Activated T-cell treated with anti-CD3 and anti-CD28 coated beads, Interleukin-2, amount 50 U/mL, for 1 hour (primary cell): ENCODE measurements around the gene GLT1D1.
"Not testable (repeated sequence)": the region's sequence is repeated elsewhere in the genome, so short reads cannot be mapped to it uniquely, and the experiment has no call there.

ENCODE experiments used
- DNase-seq: peaks from one replicate; pipeline ENCODE4 v3.0.0-alpha.2; 2020

Gene GLT1D1

DNA sequence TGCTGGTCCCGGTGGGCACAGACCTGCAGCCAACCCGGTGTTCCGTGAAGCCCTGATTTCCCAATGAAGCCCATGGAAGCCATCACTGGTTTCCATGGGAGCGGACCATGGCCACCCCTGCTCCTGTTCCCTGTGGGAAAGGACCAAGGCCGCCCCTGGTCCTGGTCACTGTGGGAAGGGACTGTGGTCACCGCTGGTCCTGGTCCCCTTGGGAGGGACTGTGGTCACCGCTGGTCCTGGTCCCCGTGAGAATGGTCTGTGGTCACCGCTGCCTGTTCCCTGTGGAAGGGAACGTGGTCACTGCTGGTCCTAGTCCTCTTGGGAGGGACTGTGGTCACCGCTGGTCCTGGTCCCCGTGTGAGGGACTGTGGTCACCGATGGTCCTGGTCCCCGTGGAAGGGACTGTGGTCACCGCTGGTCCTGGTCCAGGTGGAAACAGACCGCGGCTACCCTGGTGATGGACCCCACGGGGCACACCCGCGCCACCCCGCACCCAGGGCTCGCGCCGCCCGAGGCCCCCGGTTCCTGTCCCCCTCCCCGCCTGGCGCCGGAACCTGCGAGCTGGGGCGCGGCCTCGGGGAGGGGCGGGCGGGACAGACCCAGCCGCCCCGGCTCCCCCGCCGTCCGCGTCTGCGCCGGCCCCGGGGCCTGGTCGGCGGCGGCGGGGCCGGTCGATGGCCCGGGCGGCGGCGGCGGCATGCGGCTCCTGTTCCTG, at the start of gene GLT1D1:
Gene GLT1D1, plus strand, starts transcription at position 594 of the 715 bp plus-strand sequence. Its CDS starts 104 bp downstream, at position 698.
- DNase-seq: no peak

DNA sequence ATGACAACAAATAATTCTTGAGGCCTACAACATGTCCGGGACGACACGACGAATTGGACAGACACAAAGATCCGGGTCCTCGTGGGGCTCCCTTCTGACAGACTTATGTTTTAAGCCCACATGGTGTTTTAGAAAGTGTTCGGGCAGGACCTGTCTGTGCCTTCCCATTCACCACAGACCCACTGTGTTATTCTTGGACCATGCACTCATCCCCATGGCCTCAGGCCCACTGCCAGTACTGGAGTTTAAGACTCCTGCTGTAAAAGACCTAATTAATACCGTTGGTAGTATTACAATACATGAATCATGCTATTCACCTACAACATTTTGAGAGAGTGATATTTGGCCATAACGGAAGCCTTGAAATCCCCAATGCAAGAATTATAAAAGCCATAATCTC, 49.5 kb upstream of the GLT1D1 start:
- no peak for DNase-seq

DNA sequence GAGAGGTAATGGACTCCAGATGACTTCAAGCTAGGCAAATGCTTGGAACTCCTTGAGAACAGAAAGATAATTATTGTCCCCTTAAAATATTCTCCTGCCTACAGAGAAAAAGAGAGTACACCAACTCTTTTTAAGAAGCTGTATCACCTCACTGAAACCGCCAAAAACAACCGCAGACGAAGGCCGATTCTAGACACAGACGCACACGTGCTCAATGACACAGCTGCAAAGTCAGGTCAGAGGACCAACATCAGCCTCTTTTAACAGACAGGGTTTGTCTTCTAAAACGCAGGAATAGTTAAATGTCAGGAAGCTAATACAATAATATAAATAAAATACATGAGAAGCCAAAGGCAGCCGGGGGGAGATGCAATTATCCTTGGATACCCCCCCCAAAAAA, 48.5 kb upstream of the GLT1D1 start:
- DNase-seq: no peak

- DNase-seq: not testable (repeated sequence)
Measured at GRCh38 chr12:128805406-128805805, 47.9 kb upstream of the GLT1D1 start.

- DNase-seq: no peak
Measured at GRCh38 chr12:128806573-128806972, 46.7 kb upstream of the GLT1D1 start.

- no peak for DNase-seq
Measured at GRCh38 chr12:128807161-128807724, 46.0 kb upstream of the GLT1D1 start.

DNA sequence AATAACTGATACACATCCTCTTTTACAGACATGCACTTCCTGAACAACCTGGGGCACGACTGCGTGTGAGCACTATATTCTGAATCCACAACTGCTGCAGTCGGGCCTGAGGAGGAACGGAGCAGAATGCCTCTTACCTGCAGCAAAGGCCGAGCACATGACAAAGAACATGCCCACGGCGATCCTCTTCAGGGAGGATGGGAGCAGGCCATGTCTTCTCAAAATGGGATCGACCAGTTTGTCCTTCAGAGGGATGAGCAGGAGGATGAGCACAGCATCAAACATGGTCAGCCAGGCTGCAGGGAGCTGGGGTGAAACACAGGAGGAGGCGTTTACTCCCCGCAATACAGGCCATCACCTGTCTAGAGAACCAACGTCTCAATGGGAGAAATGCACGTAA, 44.6 kb upstream of the GLT1D1 start:
- no peak for DNase-seq

- DNase-seq: no peak
Measured at GRCh38 chr12:128810182-128811127, 42.8 kb upstream of the GLT1D1 start.

- no peak for DNase-seq
Measured at GRCh38 chr12:128811806-128812205, 41.5 kb upstream of the GLT1D1 start.

- no peak for DNase-seq
Measured at GRCh38 chr12:128813392-128813791, 39.9 kb upstream of the GLT1D1 start.

DNA sequence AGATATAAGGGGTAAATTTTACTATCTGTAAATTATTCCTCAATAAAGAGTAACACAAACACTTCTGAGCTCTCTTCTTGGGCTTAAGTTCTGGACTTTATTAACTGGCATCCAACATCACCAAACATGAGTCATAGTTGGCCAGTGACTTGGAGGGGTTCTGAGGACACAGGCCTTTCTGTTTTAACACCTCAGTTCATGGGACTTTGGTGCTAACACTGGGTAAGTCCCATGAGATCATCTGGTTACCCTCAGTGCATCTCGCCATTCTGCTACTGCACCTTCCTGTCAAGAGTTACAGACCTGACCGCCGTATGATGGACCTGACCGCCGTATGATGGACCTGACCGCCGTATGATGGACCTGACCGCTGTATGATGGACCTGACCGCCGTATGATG, 39.4 kb upstream of the GLT1D1 start:
- no peak for DNase-seq

GRCh38 chr12:128814411-128815261, 38.6 kb upstream of the GLT1D1 start:
- no peak for DNase-seq

- no peak for DNase-seq
Measured at GRCh38 chr12:128815779-128816642, 37.3 kb upstream of the GLT1D1 start.

DNA sequence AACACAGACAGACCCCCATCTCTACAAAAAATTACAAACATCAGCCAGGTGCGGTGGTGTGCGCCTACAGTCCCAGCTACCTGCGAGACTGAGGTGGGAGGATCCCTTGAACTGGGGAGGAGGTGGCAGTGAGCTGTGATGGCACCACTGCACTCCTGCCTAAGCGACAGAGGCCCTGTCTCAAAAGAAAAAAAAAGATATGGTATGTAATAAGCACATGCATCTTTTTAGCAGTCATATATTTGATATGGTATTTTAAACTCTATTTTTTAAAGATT, 36.7 kb upstream of the GLT1D1 start:
- no peak for DNase-seq

- DNase-seq: no peak
Measured at GRCh38 chr12:128817111-128818015, 35.9 kb upstream of the GLT1D1 start.

DNA sequence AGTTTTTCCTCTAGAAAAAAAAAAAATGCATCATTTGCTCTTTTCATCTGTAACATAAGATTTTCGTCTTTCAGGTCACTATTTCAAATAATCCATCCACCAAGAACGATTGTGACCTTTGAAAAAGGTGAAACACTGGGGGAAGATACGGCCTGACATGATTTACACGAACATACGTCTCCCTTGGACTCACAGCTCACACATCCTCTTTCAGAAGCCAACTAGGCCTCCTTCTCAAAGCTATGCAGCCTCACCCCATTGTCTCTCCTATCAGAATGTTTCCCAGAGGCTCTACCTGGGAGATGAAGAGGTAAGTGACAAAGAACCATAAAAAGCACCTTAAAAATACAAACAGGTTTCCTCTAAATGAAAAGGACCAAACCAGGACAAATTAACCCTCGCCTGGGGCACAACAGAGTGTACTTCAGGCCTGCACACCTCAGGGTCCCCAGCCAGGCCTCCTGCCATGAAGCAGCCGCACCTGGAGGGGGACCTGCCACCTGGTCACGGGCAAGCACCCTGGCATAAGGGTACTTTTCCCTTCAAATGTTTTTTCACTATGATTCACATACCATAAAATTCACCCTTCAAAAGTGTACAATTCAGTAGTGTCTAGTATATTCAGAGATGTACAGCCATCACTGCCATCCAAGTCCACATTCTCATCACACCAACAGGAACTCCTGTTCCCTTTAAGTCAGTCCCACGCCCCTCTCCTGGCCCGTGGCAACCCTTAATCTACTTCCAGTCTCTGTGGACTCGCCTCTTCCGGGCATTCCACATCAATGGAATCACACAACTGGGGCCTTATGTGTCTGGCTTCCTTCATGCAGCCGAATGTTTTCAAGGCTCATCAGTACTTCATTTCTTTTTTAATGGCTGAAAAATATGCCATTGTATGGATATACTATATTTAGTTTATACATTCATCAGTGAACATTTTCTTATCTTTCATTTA, 34.9 kb upstream of the GLT1D1 start:
- no peak for DNase-seq

DNA sequence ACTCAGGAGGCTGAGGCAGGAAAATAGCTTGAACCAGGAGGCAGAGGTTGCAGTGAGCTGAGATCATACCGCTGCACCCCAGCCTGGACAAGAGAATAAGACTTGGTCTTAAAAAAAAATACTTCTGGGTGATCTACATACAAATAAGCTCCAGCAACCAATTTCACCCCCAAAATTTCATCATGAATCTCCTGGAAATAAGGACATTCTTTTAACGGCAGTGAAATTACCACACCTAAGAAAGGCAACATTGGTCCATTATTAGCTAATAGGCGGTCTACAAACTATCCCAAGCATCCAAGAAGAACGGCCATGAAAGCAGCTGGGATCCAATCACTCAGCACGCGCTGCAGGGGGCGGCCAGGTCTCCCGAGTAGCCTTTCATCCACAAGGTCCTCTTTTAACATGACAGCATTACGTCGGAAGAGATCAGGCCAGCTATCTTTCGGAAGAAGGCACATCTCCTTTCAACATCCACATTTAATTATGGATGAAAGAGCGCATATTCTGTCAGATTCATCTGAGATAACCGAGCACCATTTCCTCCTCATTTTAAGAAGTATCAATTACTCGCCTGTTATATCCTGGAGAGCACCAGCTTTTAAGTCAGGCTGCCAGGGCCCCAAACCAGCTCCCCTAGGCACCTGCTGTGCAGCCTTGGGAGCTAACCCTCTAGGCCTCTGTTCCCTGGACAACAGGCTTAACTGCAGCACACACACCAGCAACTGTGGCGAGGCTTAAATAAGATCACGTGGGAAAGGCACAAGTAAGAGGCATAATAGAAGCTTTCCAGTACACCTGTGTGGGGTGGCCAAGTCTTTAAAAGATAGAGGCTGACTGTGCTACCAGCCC, 33.8 kb upstream of the GLT1D1 start:
- DNase-seq: no peak

- no peak for DNase-seq
Measured at GRCh38 chr12:128820253-128820652, 33.0 kb upstream of the GLT1D1 start.
